Bronchial epithelial cell (primary cell): ENCODE measurements around the gene LRIG1. TPM values are rescaled to one million over a fixed set of nuclear protein-coding genes. Genes with fewer than 3 reads are reported as not detected.

Source experiments
- DNase-seq: peaks from one replicate; pipeline ENCODE4 v3.0.0-alpha.2; 2010; ENCODE audit warnings: low read depth
- FAIRE-seq: peaks from 2 replicates; lab custom pipeline; 2011; peaks lifted over from hg19 to GRCh38; lab: Jason Lieb, UNC
- H3K27me3 ChIP-seq: 2 replicates; pipeline ENCODE4 v1.5.1; 2011; ENCODE audit warnings: low read length; ENCODE audit not compliant: control insufficient read depth, insufficient read depth
- H3K36me3 ChIP-seq: 2 replicates; pipeline ENCODE4 v1.5.1; 2011; ENCODE audit warnings: low read length; ENCODE audit not compliant: control insufficient read depth, insufficient read depth
- H3K4me3 ChIP-seq: 2 replicates; pipeline ENCODE4 v1.5.1; 2011; ENCODE audit warnings: mild to moderate bottlenecking, low read depth, low read length, control low read depth
- total RNA-seq: library from RNA; depleted of rRNA; stranded (reverse); fragments of >200 nt; gene quantifications from 2 replicates; pipeline ENCODE4 v1.2.1, GENCODE V29; 2014
- TF ChIP-seq, protein P1 (sequence below): IDR thresholded peaks from 2 replicates; pipeline ENCODE4 v1.5.1; 2011; ENCODE audit warnings: mild to moderate bottlenecking, moderate library complexity, low read length, control low read depth, inconsistent platforms; ENCODE audit not compliant: insufficient read depth, severe bottlenecking

Gene LRIG1
- total RNA-seq, 1 donor from 2014 or later: 11.6 TPM

- DNase-seq (no peak), FAIRE-seq (no peak)
- no peak overlapping the region for H3K4me3 ChIP-seq
- no peaks in the 10 kb centered on the region for H3K27me3 ChIP-seq
- no peaks in the 10 kb centered on the region for H3K36me3 ChIP-seq
- TF ChIP-seq, protein P1, sequence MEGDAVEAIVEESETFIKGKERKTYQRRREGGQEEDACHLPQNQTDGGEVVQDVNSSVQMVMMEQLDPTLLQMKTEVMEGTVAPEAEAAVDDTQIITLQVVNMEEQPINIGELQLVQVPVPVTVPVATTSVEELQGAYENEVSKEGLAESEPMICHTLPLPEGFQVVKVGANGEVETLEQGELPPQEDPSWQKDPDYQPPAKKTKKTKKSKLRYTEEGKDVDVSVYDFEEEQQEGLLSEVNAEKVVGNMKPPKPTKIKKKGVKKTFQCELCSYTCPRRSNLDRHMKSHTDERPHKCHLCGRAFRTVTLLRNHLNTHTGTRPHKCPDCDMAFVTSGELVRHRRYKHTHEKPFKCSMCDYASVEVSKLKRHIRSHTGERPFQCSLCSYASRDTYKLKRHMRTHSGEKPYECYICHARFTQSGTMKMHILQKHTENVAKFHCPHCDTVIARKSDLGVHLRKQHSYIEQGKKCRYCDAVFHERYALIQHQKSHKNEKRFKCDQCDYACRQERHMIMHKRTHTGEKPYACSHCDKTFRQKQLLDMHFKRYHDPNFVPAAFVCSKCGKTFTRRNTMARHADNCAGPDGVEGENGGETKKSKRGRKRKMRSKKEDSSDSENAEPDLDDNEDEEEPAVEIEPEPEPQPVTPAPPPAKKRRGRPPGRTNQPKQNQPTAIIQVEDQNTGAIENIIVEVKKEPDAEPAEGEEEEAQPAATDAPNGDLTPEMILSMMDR: no peak
Measured at GRCh38 chr3:66502981-66503380, 2.2 kb upstream of the LRIG1 start.

- no peak for DNase-seq
- no peak for FAIRE-seq
- Histone ChIP-seq H3K36me3 (no peaks in the 10 kb centered on the region), H3K4me3 (no peak overlapping the region), H3K27me3 (no peaks in the 10 kb centered on the region)
- TF ChIP-seq, protein P1: no peak
Measured at GRCh38 chr3:66502245-66502874, 1.5 kb upstream of the LRIG1 start.

DNA sequence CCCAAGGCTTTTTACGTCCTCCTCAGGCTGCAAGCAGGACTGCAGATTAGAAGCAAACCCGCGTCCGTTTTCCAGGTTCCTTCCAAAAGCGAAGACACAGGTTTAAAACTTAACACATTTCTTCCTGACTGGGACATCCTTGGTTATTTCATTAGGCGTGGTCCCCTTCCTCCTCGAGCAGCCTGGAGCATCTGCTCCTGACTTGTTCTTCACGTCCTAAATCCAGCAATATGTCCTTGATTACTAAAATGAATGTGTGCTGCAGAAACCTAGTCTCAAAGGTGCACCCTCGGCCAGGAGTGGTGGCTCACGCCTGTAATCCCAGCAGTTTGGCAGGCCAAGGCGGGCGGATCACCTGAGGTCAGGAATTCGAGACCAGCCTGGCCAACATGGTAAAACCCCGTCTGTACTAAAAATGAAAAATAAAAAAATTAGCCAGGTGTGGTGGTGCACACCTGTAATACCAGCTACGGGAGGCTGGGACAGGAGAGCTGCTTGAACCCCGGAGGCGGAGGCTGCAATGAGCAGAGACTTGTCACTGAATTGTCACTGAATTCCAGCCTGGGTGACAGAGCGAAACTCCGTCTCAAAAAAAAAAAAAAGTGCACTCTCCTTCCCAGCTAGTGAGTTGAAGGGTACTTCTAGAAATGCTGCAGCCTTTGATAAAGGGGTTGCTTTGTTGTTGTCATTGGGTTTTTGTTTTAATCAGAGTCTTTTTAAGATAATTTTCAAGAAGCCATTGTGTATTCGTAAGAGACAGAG lies 842 bp upstream of the LRIG1 start:
- no peak for DNase-seq
- peak overlapping the region; percentile 37 for H3K4me3 ChIP-seq
- FAIRE-seq: no peak
- TF ChIP-seq, protein P1: peak; percentile 8
- no peaks in the 10 kb centered on the region for H3K36me3 ChIP-seq
- no peaks in the 10 kb centered on the region for H3K27me3 ChIP-seq

DNA sequence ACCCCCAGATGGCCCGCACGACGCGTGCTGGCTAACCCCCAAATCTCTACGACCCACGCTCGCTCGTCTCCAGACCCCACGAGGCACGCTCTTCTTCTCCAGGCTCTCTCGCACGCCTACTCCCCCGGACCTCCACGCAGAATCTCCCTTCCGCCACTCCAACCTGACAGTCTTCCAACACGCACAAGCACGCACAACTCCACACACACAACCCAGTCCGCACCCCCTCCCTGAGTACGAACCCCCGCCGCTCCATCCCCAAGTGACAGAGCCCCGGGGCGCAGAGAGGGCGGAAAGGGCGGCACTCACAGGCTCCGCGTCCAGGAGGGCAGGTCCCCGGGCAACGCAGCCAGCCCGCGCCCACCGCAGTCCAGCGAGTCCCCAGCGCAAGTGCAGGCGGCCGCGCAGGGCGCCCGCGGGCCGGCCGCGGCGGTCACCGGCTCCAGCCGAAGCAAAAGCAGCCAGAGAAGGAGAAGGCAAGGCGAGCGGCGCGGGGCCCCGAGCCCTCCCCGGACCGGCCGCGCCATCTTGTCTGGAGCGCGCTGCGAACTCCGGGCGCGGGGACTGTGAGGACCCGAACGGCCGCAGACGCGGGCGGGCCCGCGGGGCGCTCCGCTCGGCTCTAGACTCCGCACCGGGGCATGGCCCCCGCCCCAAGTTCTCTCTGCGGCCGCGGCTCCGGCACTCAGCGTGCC lies 794 bp downstream of the LRIG1 start:
- H3K4me3 ChIP-seq: peak overlapping the region; percentile 64
- no peaks in the 10 kb centered on the region for H3K36me3 ChIP-seq
- no peak for FAIRE-seq
- no peaks in the 10 kb centered on the region for H3K27me3 ChIP-seq
- TF ChIP-seq, protein P1: no peak
- no peak for DNase-seq

GRCh38 chr3:66498687-66499621 lies 1.9 kb downstream of the LRIG1 start:
- no peaks in the 10 kb centered on the region for H3K36me3 ChIP-seq
- DNase-seq: no peak

More at GRCh38 chr3:66498687-66499621, 1.9 kb downstream of the LRIG1 start:
- TF ChIP-seq, protein P1: no peak
- FAIRE-seq: no peak
- H3K4me3 ChIP-seq: peak overlapping the region; percentile 64
- no peaks in the 10 kb centered on the region for H3K27me3 ChIP-seq
